OCI-LY3 (cell line): ENCODE data around the gene MEF2C.
A peak's percentile ranks its signal among the peaks of the same experiment; 100 is the strongest.

Experiments
- H2AFZ ChIP-seq: fragments of 200-600, 300-600 bp; shearing (Covaris generic); 2 replicates; pipeline ENCODE4 v1.6.0; 2014; ENCODE audit warnings: antibody characterized with exemption, low read depth, low read length
- H3K27ac ChIP-seq: fragments of 200-600, 300-600 bp; sonication (generic); 2 replicates; pipeline ENCODE4 v1.5.1; 2014; ENCODE audit warnings: mild to moderate bottlenecking, low read length, moderate library complexity, mixed read lengths
- H3K27me3 ChIP-seq: fragments of 200-600, 300-600 bp; sonication (generic); 2 replicates; pipeline ENCODE4 v1.6.1; 2014; ENCODE audit warnings: low read depth, low read length, mixed read lengths
- H3K36me3 ChIP-seq: fragments of 200-600, 300-600 bp; sonication (generic); replicated peaks from 2 replicates; pipeline ENCODE3; 2014; ENCODE audit warnings: low read depth, low read length, mixed read lengths
- H3K4me1 ChIP-seq: fragments of 300-600, 200-600 bp; sonication (generic); 2 replicates; pipeline ENCODE4 v1.6.1; 2014; ENCODE audit warnings: low read length, mixed read lengths
- H3K4me2 ChIP-seq: fragments of 200-600, 300-600 bp; sonication (generic); 2 replicates; pipeline ENCODE4 v1.6.1; 2014; ENCODE audit warnings: low read length, mixed read lengths
- H3K4me3 ChIP-seq: fragments of 300-600, 200-600 bp; sonication (generic); 2 replicates; pipeline ENCODE4 v1.5.1; 2014; ENCODE audit warnings: antibody characterized with exemption, mild to moderate bottlenecking, low read length, moderate library complexity
- H3K79me2 ChIP-seq: fragments of 300-600, 200-600 bp; shearing (Covaris generic); 2 replicates; pipeline ENCODE4 v1.6.1; 2014; ENCODE audit warnings: mild to moderate bottlenecking, low read length, mixed read lengths
- H3K9ac ChIP-seq: fragments of 300-600, 200-600 bp; shearing (Covaris generic); 2 replicates; pipeline ENCODE4 v1.6.0; 2014; ENCODE audit warnings: mild to moderate bottlenecking, low read length, moderate library complexity
- H3K9me3 ChIP-seq: fragments of 200-600, 300-600 bp; shearing (Covaris generic); 2 replicates; pipeline ENCODE4 v1.6.1; 2014; ENCODE audit warnings: low read length, mixed read lengths; ENCODE audit not compliant: insufficient read depth
- H4K20me1 ChIP-seq: fragments of 200-600, 300-600 bp; sonication (generic); 2 replicates; pipeline ENCODE4 v1.6.1; 2016; ENCODE audit warnings: low read length, mixed read lengths; ENCODE audit not compliant: insufficient read depth
- EZH2phosphoT487 ChIP-seq: fragments of 200-600 bp; shearing (Covaris generic); IDR thresholded peaks from 2 replicates; pipeline ENCODE4 v1.6.1; 2018; ENCODE audit warnings: antibody characterized with exemption, mixed run types, low read depth
- TF ChIP-seq, protein P1 (sequence below): fragments of 200-600, 300-600 bp; sonication (generic); IDR thresholded peaks from 2 replicates; pipeline ENCODE4 v1.5.1; 2014; ENCODE audit warnings: antibody characterized with exemption, low read length, low read depth

MEF2C gene

DNA sequence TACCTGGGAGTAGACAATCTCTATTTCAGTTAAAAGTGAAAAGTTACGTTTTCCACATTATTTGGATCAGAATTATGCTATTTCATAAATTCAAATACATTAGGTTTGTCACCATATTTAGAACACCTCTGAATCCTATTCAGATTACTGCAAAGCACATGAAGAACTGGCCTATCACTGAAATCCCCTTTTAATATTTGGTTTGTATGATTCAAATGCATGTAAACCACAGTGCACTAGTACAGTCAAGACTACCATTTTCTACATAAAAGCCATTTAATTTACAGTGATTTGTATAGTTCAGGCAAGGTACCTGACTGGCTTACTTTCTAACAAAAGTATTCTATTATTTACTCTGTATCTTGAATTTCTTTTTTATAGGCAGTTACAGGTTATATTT, 212.5 kb downstream of the MEF2C start:
- Histone ChIP-seq H3K27me3 (no peaks in the 10 kb centered on the region), H4K20me1 (no peaks in the 10 kb centered on the region), H3K4me1 (no peaks in the 10 kb centered on the region), H3K79me2 (no peaks in the 10 kb centered on the region), H3K9me3 (peaks cover 8% of the 10 kb centered on the region; the same call in 1 of the 2 replicates), H3K9ac (no peak overlapping the region), H3K4me3 (no peak overlapping the region), H2AFZ (no peak overlapping the region), H3K36me3 (no peaks in the 10 kb centered on the region), H3K27ac (no peak overlapping the region), H3K4me2 (no peak overlapping the region)
- TF ChIP-seq, protein P1, sequence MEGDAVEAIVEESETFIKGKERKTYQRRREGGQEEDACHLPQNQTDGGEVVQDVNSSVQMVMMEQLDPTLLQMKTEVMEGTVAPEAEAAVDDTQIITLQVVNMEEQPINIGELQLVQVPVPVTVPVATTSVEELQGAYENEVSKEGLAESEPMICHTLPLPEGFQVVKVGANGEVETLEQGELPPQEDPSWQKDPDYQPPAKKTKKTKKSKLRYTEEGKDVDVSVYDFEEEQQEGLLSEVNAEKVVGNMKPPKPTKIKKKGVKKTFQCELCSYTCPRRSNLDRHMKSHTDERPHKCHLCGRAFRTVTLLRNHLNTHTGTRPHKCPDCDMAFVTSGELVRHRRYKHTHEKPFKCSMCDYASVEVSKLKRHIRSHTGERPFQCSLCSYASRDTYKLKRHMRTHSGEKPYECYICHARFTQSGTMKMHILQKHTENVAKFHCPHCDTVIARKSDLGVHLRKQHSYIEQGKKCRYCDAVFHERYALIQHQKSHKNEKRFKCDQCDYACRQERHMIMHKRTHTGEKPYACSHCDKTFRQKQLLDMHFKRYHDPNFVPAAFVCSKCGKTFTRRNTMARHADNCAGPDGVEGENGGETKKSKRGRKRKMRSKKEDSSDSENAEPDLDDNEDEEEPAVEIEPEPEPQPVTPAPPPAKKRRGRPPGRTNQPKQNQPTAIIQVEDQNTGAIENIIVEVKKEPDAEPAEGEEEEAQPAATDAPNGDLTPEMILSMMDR, result no peak
- TF ChIP-seq EZH2phosphoT487, result no peak

GRCh38 chr5:88669371-88670050, 213.5 kb downstream of the MEF2C start:
- Histone ChIP-seq H3K9me3 (peaks cover under 1% of the 10 kb centered on the region; the same call in 1 of the 2 replicates), H3K9ac (no peak overlapping the region), H3K4me2 (no peak overlapping the region), H3K27me3 (no peaks in the 10 kb centered on the region), H3K4me3 (no peak overlapping the region), H3K4me1 (no peaks in the 10 kb centered on the region), H4K20me1 (no peaks in the 10 kb centered on the region), H2AFZ (no peak overlapping the region), H3K36me3 (no peaks in the 10 kb centered on the region), H3K27ac (no peak overlapping the region), H3K79me2 (no peaks in the 10 kb centered on the region)
- no peak for TF ChIP-seq EZH2phosphoT487

GRCh38 chr5:88667496-88668201, 215.3 kb downstream of the MEF2C start:
- H3K27ac ChIP-seq, result no peak overlapping the region
- peak overlapping the region; percentile 89 for H2AFZ ChIP-seq

More at GRCh38 chr5:88667496-88668201, 215.3 kb downstream of the MEF2C start:
- Histone ChIP-seq H3K79me2 (no peaks in the 10 kb centered on the region), H3K4me2 (peak overlapping the region; percentile 94), H3K36me3 (no peaks in the 10 kb centered on the region), H3K4me3 (peak overlapping the region; percentile 90), H3K27me3 (no peaks in the 10 kb centered on the region; the same call in 1 of the 2 replicates), H4K20me1 (no peaks in the 10 kb centered on the region), H3K9me3 (no peaks in the 10 kb centered on the region), H3K4me1 (no peaks in the 10 kb centered on the region), H3K9ac (0 out of 2 replicates have a peak overlapping the region, but pooled peaks have one; percentile 59)
- TF ChIP-seq, protein P1, result no peak
- no peak for TF ChIP-seq EZH2phosphoT487
